ENCODE results near the gene ZBTB17. TPM values are rescaled to one million over a fixed set of nuclear protein-coding genes. Genes with fewer than 3 reads are reported as not detected.
A peak's percentile ranks its signal among the peaks of the same experiment; 100 is the strongest.

Gene ZBTB17
- polyA plus RNA-seq, 2 of the 4 experiments (the other 2 are of a cell fraction) = 13.8 to 16.5 TPM

GRCh38 chr1:15953791-15954241 is 22.1 kb downstream of the ZBTB17 start (continued):
- TF ChIP-seq ZNF302 (CRISPR knock-in tag; IDR thresholded peaks at IDR 0.05) (no peak), USF2 (IDR thresholded peaks at IDR 0.05) (no peak), E2F6 (IDR thresholded peaks at IDR 0.05; ENCODE audit: borderline replicate concordance, low read depth) (no peak), POLR2A (IDR thresholded peaks at IDR 0.05; ENCODE audit: low read length) (no peak), HDAC2 (IDR thresholded peaks at IDR 0.05) (no peak)

- Histone ChIP-seq H3K9me3 (no peaks in the 10 kb centered on the region), H3K27ac (peak overlapping the region; percentile 70 to 91), H3K4me2 (peak overlapping the region; percentile 50), H3K4me3 (no peak overlapping the region), H3K4me1 (peaks cover 58% of the 10 kb centered on the region)
- TF ChIP-seq NFE2L2 (conservative IDR thresholded peaks at IDR 0.05; ENCODE audit: low read length) = no peak
- TF ChIP-seq POLR2AphosphoS2 (conservative IDR thresholded peaks at IDR 0.05; ENCODE audit: low read length) = no peak
- no peak for TF ChIP-seq HOXA7 (CRISPR knock-in tag; IDR thresholded peaks at IDR 0.05)
- TF ChIP-seq CTCF (IDR thresholded peaks at IDR 0.05) = no peak
- no peak for TF ChIP-seq EHMT2 (IDR thresholded peaks at IDR 0.05; ENCODE audit: low read depth)
- no peak for TF ChIP-seq HOXB13 (CRISPR knock-in tag; IDR thresholded peaks at IDR 0.05; ENCODE audit: low read depth)
- no peak for TF ChIP-seq MAX (IDR thresholded peaks at IDR 0.05)
- TF ChIP-seq JUNB (IDR thresholded peaks at IDR 0.05) = no peak
- no peak for TF ChIP-seq MAFK (IDR thresholded peaks at IDR 0.05; ENCODE audit: partially characterized antibody)
- no peak for TF ChIP-seq PHF8 (IDR thresholded peaks at IDR 0.05; ENCODE audit: borderline replicate concordance, low read depth)
- no peak for TF ChIP-seq ESRRA (IDR thresholded peaks at IDR 0.05; ENCODE audit: borderline replicate concordance, low read length)
- TF ChIP-seq GATA3 (IDR thresholded peaks at IDR 0.05; ENCODE audit: borderline replicate concordance) = no peak
- TF ChIP-seq BCL3 (IDR thresholded peaks at IDR 0.05) = no peak
- TF ChIP-seq ELK1 (IDR thresholded peaks at IDR 0.05; ENCODE audit: low read depth, low read length) = no peak
- no peak for TF ChIP-seq HDAC2 (IDR thresholded peaks at IDR 0.05)
- DNase-seq (ENCODE audit: low read depth in 1 of 2, low spot score in 1 of 2) = no peak
- FAIRE-seq = no peak
- POLR2A ChIA-PET = no interaction called here
- ATAC-seq = no peak
- CTCF ChIA-PET = interaction anchor here (0.6 to 2.2 kb wide), 4 partner anchors 29 to 162 kb away, joined by 3 to 8 read pairs (median 6); no protein-coding TSS in a partner anchor
- 90% methylated on average over 5 of the region's 11 CpGs for WGBS (ENCODE audit: missing lambda C conversion rate)
Measured at GRCh38 chr1:15953294-15953771, 22.6 kb downstream of the ZBTB17 start.
